GM12878 (cell line): ENCODE results near the gene KPNA1. TPM values are rescaled to one million over a fixed set of nuclear protein-coding genes. Genes with fewer than 3 reads are reported as not detected.

ENCODE experiments used
- ATAC-seq: fragments of 200-7000 bp; cut with Tn5 transposase; 3 replicates; pipeline ENCODE4 v1.9.1; 2020; ENCODE audit warnings: mild to moderate bottlenecking, moderate library complexity
- BruUV-seq: library from RNA; stranded (reverse); fragments of 400-500 nt; replicated peaks from 2 replicates; lab custom pipeline; 2021; lab: Mats Ljungman, UMichigan
- CTCF ChIA-PET: fragments of 300-600 bp; sonication (Branson Sonifier 250); formaldehyde crosslinking; extraction: SDS; loops from one replicate; lab custom pipeline; 2021; ENCODE audit warnings: inconsistent platforms; lab: Yijun Ruan, JAX
- POLR2A ChIA-PET: fragments of 350-600 bp; formaldehyde crosslinking; extraction: SDS; loops from one replicate; lab custom pipeline; 2021; ENCODE audit warnings: inconsistent platforms; lab: Charles Lee
- RAD21 ChIA-PET: fragments of 300-600 bp; sonication (Branson Sonifier 250); formaldehyde crosslinking; loops from one replicate; lab custom pipeline; 2023; ENCODE audit warnings: antibody characterized with exemption; ENCODE audit not compliant: unreplicated experiment; lab: Charles Lee
- SMC1A ChIA-PET: fragments of 300-600 bp; sonication (Branson Sonifier 250); formaldehyde crosslinking; loops from one replicate; lab custom pipeline; 2023; ENCODE audit not compliant: unreplicated experiment, uncharacterized antibody; lab: Charles Lee
- DNase-seq: peaks from one replicate; pipeline ENCODE4 v3.0.0-alpha.2; 2011; ENCODE audit warnings: low read depth, low spot score
- FAIRE-seq: peaks from 3 replicates; lab custom pipeline; 2011; peaks lifted over from hg19 to GRCh38; lab: Jason Lieb, UNC
- H2AFZ ChIP-seq: 2 replicates; pipeline ENCODE4 v1.6.0; 2011; ENCODE audit warnings: low read depth, low read length, control low read depth; ENCODE audit not compliant: control insufficient read depth
- H3K27ac ChIP-seq: 2 replicates; pipeline ENCODE4 v1.5.1; 2011; ENCODE audit warnings: control low read depth; ENCODE audit not compliant: control insufficient read depth, insufficient read depth
- H3K27me3 ChIP-seq, 2 experiments: replicated peaks in 1 of 2; 2 replicates each; pipeline versions ENCODE4 v1.6.0 to v1.6.1; 2011; ENCODE audit warnings: low read length in 1 of 2; ENCODE audit not compliant: control insufficient read depth in 2 of 2, insufficient read depth in 2 of 2
- H3K36me3 ChIP-seq, 2 experiments: 2 replicates each; pipeline ENCODE4 v1.5.1; 2011; ENCODE audit warnings: low read length in 1 of 2; ENCODE audit not compliant: control insufficient read depth in 2 of 2, insufficient read depth in 2 of 2
- H3K4me1 ChIP-seq: 2 replicates; pipeline ENCODE4 v1.6.1; 2011; ENCODE audit warnings: mild to moderate bottlenecking, low read length, moderate library complexity, mixed read lengths; ENCODE audit not compliant: control insufficient read depth, insufficient read depth
- H3K4me2 ChIP-seq: 2 replicates; pipeline ENCODE4 v1.6.0; 2011; ENCODE audit warnings: control low read depth; ENCODE audit not compliant: control insufficient read depth, insufficient read depth
- H3K4me3 ChIP-seq: fragments of 200-600 bp; sonication (generic); 2 replicates; pipeline ENCODE4 v1.5.1; 2016
- H3K79me2 ChIP-seq: 2 replicates; pipeline ENCODE4 v1.6.0; 2011; ENCODE audit warnings: low read length; ENCODE audit not compliant: control insufficient read depth, insufficient read depth
- H3K9ac ChIP-seq: 2 replicates; pipeline ENCODE4 v1.8.0; 2011; ENCODE audit warnings: low read length, control low read depth, mixed read lengths; ENCODE audit not compliant: control insufficient read depth, insufficient read depth
- H3K9me3 ChIP-seq: replicated peaks from 3 replicates; pipeline ENCODE4 v1.5.1; 2011; ENCODE audit warnings: mild to moderate bottlenecking, low read length; ENCODE audit not compliant: control insufficient read depth, insufficient read depth
- H4K20me1 ChIP-seq: 2 replicates; pipeline ENCODE4 v1.6.0; 2011; ENCODE audit not compliant: control insufficient read depth, insufficient read depth
- CUX1 ChIP-seq: IDR thresholded peaks from 2 replicates; pipeline ENCODE4 v1.6.1; 2012; ENCODE audit warnings: improper control_type of control experiment, low read depth, low read length; ENCODE audit not compliant: insufficient replicate concordance
- EP300 ChIP-seq, 2 experiments: fragments of 150-350 bp in 1 of 2; IDR thresholded peaks; 2 replicates each; pipeline ENCODE4 v1.6.1; 2011 to 2012; ENCODE audit warnings: low read depth in 2 of 2, low read length in 2 of 2, borderline replicate concordance in 1 of 2, improper control_type of control experiment in 1 of 2, inconsistent platforms in 1 of 2; ENCODE audit not compliant: control insufficient read depth in 1 of 2
- ZBTB40 ChIP-seq: fragments of 450-650 bp; IDR thresholded peaks from 2 replicates; pipeline ENCODE4 v1.6.1; 2016; ENCODE audit warnings: mild to moderate bottlenecking, moderate library complexity, borderline replicate concordance
- WGBS: methylation state at CpG from one replicate; pipeline ENCODE4 v1.1.6; 2016; ENCODE audit warnings: low lambda C conversion rate; ENCODE audit not compliant: insufficient replicate concordance, insufficient coverage; ENCODE audit errors: missing lambda C conversion rate; 5-methylcytosine and 5-hydroxymethylcytosine counted together
- in situ Hi-C: fragments of 300-500 bp; cut with MboI; formaldehyde crosslinking; loops from 9 replicates; pipeline ENCODE4 v1.14.3; 2018; ENCODE audit warnings: mixed read lengths
- intact Hi-C: fragments of 100-400 bp; cut with micrococcal nuclease; formaldehyde crosslinking; loops from one replicate; pipeline ENCODE4 v1.14.2; 2022; ENCODE audit not compliant: unreplicated experiment
- polyA plus RNA-seq, 11 experiments: library from polyadenylated mRNA; depleted of rRNA in 4 of 11; unstranded in 6 of 11; stranded (reverse) in 5 of 11; fragments of >200 nt; fragmentation: Nextera tagmentation in 4 of 11; fragmentation: Illumina TruSeq in 1 of 11; extraction: Ambion mirVana in 4 of 11; extraction: Trizol in 1 of 11; gene quantifications; 1 replicate in 1 of 11; 2 replicates in 10 of 11; pipeline versions ENCODE4 v1.2.1 to v1.2.3, GENCODE V29; 2011 to 2016; ENCODE audit warnings: inconsistent platforms in 2 of 11, missing spikeins in 2 of 11, low read depth in 1 of 11
- total RNA-seq, 4 experiments: library from RNA; depleted of rRNA in 3 of 4; stranded (reverse); fragments of >200 nt in 3 of 4; fragmentation: Illumina TruSeq in 1 of 4; extraction: Trizol in 1 of 4; gene quantifications; 2 replicates each; pipeline versions ENCODE4 v1.2.1 to v1.2.3, GENCODE V29; 2013 to 2021
- TF ChIP-seq, protein P1 (sequence below): fragments of 450-650 bp; formaldehyde crosslinking; IDR thresholded peaks from 2 replicates; pipeline ENCODE4 v1.5.0; 2022; ENCODE audit warnings: mild to moderate bottlenecking, missing genetic modification characterization

The KPNA1 gene
- total and polyA plus RNA-seq, 10 of the 15 experiments (the other 5 are each of a cell fraction or from before 2014, with no cell fraction given): 8.5 to 52.7 (median 41.0) TPM

GRCh38 chr3:122497425-122497824, 17.3 kb downstream of the KPNA1 start (continued):
- TF ChIP-seq CUX1: no peak
- TF ChIP-seq, all 136 proteins: peak for 25

GRCh38 chr3:122496508-122496907, 18.2 kb downstream of the KPNA1 start:
- H3K36me3 ChIP-seq: peaks cover 0 to 10% of the 10 kb centered on the region in 2 experiments; a peak in 2 of 4 replicates
- ChIA-PET RAD21 (interaction anchor here (0.6 to 1.3 kb wide), 4 partner anchors 9 to 28 kb away, joined by 3 to 8 read pairs (median 4); no protein-coding TSS in a partner anchor), POLR2A (interaction anchor here (0.8 to 1.4 kb wide), 4 partner anchors 8 to 13 kb away, joined by 3 to 6 read pairs (median 4); no protein-coding TSS in a partner anchor), CTCF (interaction anchor here (1.2 to 1.9 kb wide), 4 partner anchors 13 to 183 kb away, joined by 3 to 7 read pairs (median 4); no protein-coding TSS in a partner anchor), SMC1A (interaction anchor here (0.6 to 1.5 kb wide), 13 partner anchors 11 to 121 kb away, joined by 3 to 19 read pairs (median 3); partner anchors contain the start of gene KPNA1)
- H4K20me1 ChIP-seq: no peaks in the 10 kb centered on the region; the same call in 1 of the 2 replicates
- 62% methylated on average over 2 of the region's 2 CpGs for WGBS
- BruUV-seq: no TSS peak
- in situ Hi-C loops: no loop called here
- H3K4me3 ChIP-seq: no peak overlapping the region
- ATAC-seq (no peak), FAIRE-seq (no peak), DNase-seq (no peak)
- peaks cover 21% of the 10 kb centered on the region for H3K79me2 ChIP-seq
- H3K4me2 ChIP-seq: no peak overlapping the region
- no peaks in the 10 kb centered on the region for H3K27me3 ChIP-seq
- no peak overlapping the region for H2AFZ ChIP-seq
- H3K27ac ChIP-seq: peak overlapping the region; percentile 59
- H3K9ac ChIP-seq: no peak overlapping the region
- intact Hi-C loops: loop anchor here (2.0 kb wide), 1 partner anchor 14 kb away; no protein-coding TSS in a partner anchor
- no peaks in the 10 kb centered on the region for H3K9me3 ChIP-seq
- peaks cover 14% of the 10 kb centered on the region for H3K4me1 ChIP-seq
- TF ChIP-seq, protein P1, sequence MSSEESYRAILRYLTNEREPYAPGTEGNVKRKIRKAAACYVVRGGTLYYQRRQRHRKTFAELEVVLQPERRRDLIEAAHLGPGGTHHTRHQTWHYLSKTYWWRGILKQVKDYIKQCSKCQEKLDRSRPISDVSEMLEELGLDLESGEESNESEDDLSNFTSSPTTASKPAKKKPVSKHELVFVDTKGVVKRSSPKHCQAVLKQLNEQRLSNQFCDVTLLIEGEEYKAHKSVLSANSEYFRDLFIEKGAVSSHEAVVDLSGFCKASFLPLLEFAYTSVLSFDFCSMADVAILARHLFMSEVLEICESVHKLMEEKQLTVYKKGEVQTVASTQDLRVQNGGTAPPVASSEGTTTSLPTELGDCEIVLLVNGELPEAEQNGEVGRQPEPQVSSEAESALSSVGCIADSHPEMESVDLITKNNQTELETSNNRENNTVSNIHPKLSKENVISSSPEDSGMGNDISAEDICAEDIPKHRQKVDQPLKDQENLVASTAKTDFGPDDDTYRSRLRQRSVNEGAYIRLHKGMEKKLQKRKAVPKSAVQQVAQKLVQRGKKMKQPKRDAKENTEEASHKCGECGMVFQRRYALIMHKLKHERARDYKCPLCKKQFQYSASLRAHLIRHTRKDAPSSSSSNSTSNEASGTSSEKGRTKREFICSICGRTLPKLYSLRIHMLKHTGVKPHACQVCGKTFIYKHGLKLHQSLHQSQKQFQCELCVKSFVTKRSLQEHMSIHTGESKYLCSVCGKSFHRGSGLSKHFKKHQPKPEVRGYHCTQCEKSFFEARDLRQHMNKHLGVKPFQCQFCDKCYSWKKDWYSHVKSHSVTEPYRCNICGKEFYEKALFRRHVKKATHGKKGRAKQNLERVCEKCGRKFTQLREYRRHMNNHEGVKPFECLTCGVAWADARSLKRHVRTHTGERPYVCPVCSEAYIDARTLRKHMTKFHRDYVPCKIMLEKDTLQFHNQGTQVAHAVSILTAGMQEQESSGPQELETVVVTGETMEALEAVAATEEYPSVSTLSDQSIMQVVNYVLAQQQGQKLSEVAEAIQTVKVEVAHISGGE (CRISPR knock-in tag): no peak
- no peak for TF ChIP-seq EP300 (IDR thresholded peaks at IDR 0.05; ENCODE audit: borderline replicate concordance in 1 of 2, control insufficient read depth in 1 of 2, low read depth in 2 of 2, low read length in 2 of 2)
- no peak for TF ChIP-seq ZBTB40
